K562 (cell line): ENCODE results near the gene AICDA.
"Not testable (repeated sequence)": the region's sequence is repeated elsewhere in the genome, so short reads cannot be mapped to it uniquely, and the experiment has no call there.

Experiments
- HIVEP1 ChIP-seq: fragments of 250-450 bp; sonication (Bioruptor Pico); IDR thresholded peaks from 2 replicates; pipeline ENCODE4 v1.4.0; 2020; ENCODE audit warnings: mild to moderate bottlenecking
- NR3C1 ChIP-seq: sonication (generic); formaldehyde crosslinking; IDR thresholded peaks from 2 replicates; pipeline ENCODE4 v1.8.1; 2022; ENCODE audit warnings: missing genetic modification reagents
- TF ChIP-seq, protein P1 (sequence below): sonication (generic); formaldehyde crosslinking; IDR thresholded peaks from 2 replicates; pipeline ENCODE4 v1.8.0; 2022; ENCODE audit warnings: missing genetic modification reagents, mild to moderate bottlenecking, borderline replicate concordance

DNA sequence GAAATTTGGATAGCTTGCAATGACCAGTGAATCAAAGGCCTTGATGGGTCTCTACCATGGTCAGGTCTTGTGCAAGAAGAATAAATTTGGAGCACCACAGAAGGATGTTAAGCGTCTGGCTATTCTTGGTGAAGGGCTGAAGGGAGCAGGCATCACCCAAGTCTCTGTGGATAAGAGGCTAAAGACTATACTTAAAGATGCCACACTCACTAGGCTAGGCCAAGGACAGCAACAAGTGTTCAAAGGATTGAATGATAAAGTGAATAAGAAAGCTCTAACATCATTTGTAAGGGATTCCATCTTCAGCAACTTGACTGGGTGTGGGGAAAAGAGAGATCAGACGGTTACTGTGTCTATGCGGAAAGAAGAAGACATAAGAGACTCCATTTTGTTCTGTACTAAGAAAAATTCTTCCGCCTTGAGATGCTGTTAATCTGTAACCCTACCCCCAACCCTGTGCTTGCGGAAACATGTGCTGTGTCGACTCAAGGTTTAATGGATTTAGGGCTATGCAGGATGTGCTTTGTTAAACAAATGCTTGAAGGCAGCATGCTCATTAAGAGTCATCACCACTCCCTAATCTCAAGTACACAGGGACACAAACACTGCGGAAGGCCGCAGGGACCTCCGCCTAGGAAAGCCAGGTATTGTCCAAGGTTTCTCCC is 22.8 kb upstream of the AICDA start:
- not testable (repeated sequence) for TF ChIP-seq NR3C1; HIVEP1 (CRISPR knock-in tag)
- TF ChIP-seq, protein P1, sequence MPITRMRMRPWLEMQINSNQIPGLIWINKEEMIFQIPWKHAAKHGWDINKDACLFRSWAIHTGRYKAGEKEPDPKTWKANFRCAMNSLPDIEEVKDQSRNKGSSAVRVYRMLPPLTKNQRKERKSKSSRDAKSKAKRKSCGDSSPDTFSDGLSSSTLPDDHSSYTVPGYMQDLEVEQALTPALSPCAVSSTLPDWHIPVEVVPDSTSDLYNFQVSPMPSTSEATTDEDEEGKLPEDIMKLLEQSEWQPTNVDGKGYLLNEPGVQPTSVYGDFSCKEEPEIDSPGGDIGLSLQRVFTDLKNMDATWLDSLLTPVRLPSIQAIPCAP (CRISPR knock-in tag): not testable (repeated sequence)
